Kidney glomerular epithelial cell (primary cell): ENCODE data around the gene PIEZO2.
"Not testable (repeated sequence)": the region's sequence is repeated elsewhere in the genome, so short reads cannot be mapped to it uniquely, and the experiment has no call there.

Source experiments
- DNase-seq: peaks from one replicate; lab custom pipeline; 2025; lab: John Stamatoyannopoulos, UW

Gene PIEZO2

GRCh38 chr18:10973567-10974203 is 175.7 kb downstream of the PIEZO2 start:
- no peak for DNase-seq

GRCh38 chr18:10971717-10972116 is 177.7 kb downstream of the PIEZO2 start:
- DNase-seq: no peak

- DNase-seq: no peak
Observed at GRCh38 chr18:10965119-10965518, 184.2 kb downstream of the PIEZO2 start.

- no peak for DNase-seq
Observed at GRCh38 chr18:10953672-10954071, 195.7 kb downstream of the PIEZO2 start.

- DNase-seq: no peak
Observed at GRCh38 chr18:10951631-10952544, 197.5 kb downstream of the PIEZO2 start.

GRCh38 chr18:10950876-10951630 is 198.3 kb downstream of the PIEZO2 start:
- DNase-seq: no peak

- no peak for DNase-seq
Observed at GRCh38 chr18:10950080-10950875, 199.1 kb downstream of the PIEZO2 start.

- DNase-seq: no peak
Observed at GRCh38 chr18:10949655-10950054, 199.7 kb downstream of the PIEZO2 start.

- no peak for DNase-seq
Observed at GRCh38 chr18:10948421-10948820, 200.9 kb downstream of the PIEZO2 start.

GRCh38 chr18:10946058-10946457 is 203.3 kb downstream of the PIEZO2 start:
- no peak for DNase-seq

GRCh38 chr18:10942998-10943397 is 206.4 kb downstream of the PIEZO2 start:
- DNase-seq: no peak

- DNase-seq: no peak
Observed at GRCh38 chr18:10939822-10940221, 209.5 kb downstream of the PIEZO2 start.

GRCh38 chr18:10937743-10938640 is 211.4 kb downstream of the PIEZO2 start:
- DNase-seq: no peak

- DNase-seq: peak; percentile 65
Observed at GRCh38 chr18:10936176-10937053, 213.0 kb downstream of the PIEZO2 start.

GRCh38 chr18:10935588-10935987 is 213.8 kb downstream of the PIEZO2 start:
- DNase-seq: no peak

- DNase-seq: not testable (repeated sequence)
Observed at GRCh38 chr18:10933648-10934047, 215.7 kb downstream of the PIEZO2 start.

GRCh38 chr18:10930076-10930475 is 219.3 kb downstream of the PIEZO2 start:
- DNase-seq: no peak

GRCh38 chr18:10928772-10929373 is 220.5 kb downstream of the PIEZO2 start:
- peak; percentile 20 for DNase-seq
